Right atrium auricular region (tissue), 2 donors: ENCODE results near the gene PRPH2. TPM values are rescaled to one million over a fixed set of nuclear protein-coding genes. Genes with fewer than 3 reads are reported as not detected.
"Not testable (repeated sequence)": the region's sequence is repeated elsewhere in the genome, so short reads cannot be mapped to it uniquely, and the experiment has no call there.

Source experiments
- DNase-seq: peaks from one replicate; pipeline ENCODE4 v3.0.0-alpha.2; 2019; ENCODE audit warnings: low spot score
- H3K27ac ChIP-seq, 2 donors: fragments of 200-600 bp; sonication (generic); 1 replicate in 1 of 2; 2 replicates in 1 of 2; pipeline ENCODE4 v1.5.1; 2016 to 2019
- H3K27me3 ChIP-seq, 2 donors: fragments of 200-600 bp; sonication (generic); one replicate each; pipeline versions ENCODE4 v1.5.1 to v1.6.0; 2017 to 2019
- H3K36me3 ChIP-seq: fragments of 200-600 bp; sonication (generic); one replicate; pipeline ENCODE4 v1.5.1; 2016
- H3K4me1 ChIP-seq, 2 donors: fragments of 200-600 bp; sonication (generic); one replicate each; pipeline versions ENCODE4 v1.5.1 to v1.6.0; 2017 to 2019
- H3K4me3 ChIP-seq, 2 donors: fragments of 200-600 bp; sonication (generic); 1 replicate in 1 of 2; 2 replicates in 1 of 2; pipeline ENCODE4 v1.5.1; 2017 to 2019; ENCODE audit warnings: mild to moderate bottlenecking in 1 of 2, moderate library complexity in 1 of 2
- H3K9me3 ChIP-seq, 2 donors: fragments of 200-600 bp; sonication (generic); one replicate each; pipeline ENCODE4 v1.5.1; 2019
- total RNA-seq, 2 donors: library from RNA; depleted of rRNA; stranded (reverse); fragments of >200 nt; gene quantifications; one replicate each; pipeline ENCODE4 v1.1.0, GENCODE V29; 2016
- TF ChIP-seq, protein P1 (sequence below), 2 donors: fragments of 200-600 bp; sonication (generic); IDR thresholded peaks; one replicate each; pipeline ENCODE4 v1.5.1; 2019; ENCODE audit warnings: antibody characterized with exemption in 2 of 2

PRPH2 gene
- total RNA-seq, 2 donors from 2014 or later: 0.90 to 1.1 TPM

DNA sequence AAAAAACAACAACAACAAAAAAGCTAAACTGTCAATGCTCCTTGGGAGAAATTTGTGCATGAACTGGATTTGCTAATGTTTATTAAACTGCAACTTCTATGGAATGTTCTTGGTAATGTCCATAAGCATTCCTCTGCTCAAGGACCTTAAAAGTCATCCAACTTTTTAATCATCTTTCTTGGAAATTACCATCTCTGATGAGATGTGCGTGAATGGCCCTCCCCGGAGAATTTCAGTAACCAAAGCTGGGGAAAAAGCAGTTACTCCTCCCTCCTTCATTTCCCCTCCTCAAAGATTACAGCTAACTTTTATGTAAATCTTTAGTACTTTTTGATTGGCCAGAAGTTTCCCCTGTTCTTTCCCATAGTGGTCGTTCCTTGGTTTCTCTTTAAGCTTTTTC is 18.3 kb upstream of the PRPH2 start:
- TF ChIP-seq, protein P1, sequence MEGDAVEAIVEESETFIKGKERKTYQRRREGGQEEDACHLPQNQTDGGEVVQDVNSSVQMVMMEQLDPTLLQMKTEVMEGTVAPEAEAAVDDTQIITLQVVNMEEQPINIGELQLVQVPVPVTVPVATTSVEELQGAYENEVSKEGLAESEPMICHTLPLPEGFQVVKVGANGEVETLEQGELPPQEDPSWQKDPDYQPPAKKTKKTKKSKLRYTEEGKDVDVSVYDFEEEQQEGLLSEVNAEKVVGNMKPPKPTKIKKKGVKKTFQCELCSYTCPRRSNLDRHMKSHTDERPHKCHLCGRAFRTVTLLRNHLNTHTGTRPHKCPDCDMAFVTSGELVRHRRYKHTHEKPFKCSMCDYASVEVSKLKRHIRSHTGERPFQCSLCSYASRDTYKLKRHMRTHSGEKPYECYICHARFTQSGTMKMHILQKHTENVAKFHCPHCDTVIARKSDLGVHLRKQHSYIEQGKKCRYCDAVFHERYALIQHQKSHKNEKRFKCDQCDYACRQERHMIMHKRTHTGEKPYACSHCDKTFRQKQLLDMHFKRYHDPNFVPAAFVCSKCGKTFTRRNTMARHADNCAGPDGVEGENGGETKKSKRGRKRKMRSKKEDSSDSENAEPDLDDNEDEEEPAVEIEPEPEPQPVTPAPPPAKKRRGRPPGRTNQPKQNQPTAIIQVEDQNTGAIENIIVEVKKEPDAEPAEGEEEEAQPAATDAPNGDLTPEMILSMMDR (IDR thresholded peaks at IDR 0.05): no peak
- no peak overlapping the region for H3K4me3 ChIP-seq
- H3K36me3 ChIP-seq: no peaks in the 10 kb centered on the region
- H3K9me3 ChIP-seq: no peaks in the 10 kb centered on the region
- H3K27ac ChIP-seq: no peak overlapping the region
- H3K27me3 ChIP-seq: no peaks in the 10 kb centered on the region
- peaks cover 0 to 19% of the 10 kb centered on the region in 2 donors for H3K4me1 ChIP-seq
- no peak for DNase-seq

DNA sequence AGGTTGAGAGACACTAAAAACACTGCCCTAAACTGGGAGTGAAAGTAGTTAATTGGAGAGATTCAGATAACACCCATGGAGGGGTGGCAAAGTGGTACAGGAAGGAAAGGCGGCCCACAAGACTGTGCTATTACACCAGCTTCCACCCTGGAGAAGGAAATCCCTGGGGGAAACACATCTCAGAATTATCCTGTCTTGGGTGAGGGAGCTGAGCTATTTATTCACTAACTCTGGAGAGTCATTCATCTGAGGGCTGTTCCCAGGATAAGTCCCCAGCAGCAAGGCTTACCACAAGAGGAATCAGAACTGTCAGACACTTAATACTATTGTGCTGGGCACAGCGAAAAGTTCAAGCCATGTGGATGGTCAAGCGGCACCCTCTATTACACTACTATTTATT is 13.6 kb upstream of the PRPH2 start:
- TF ChIP-seq, protein P1 (IDR thresholded peaks at IDR 0.05): no peak
- H3K27me3 ChIP-seq: no peaks in the 10 kb centered on the region
- no peaks in the 10 kb centered on the region for H3K4me1 ChIP-seq
- no peaks in the 10 kb centered on the region for H3K36me3 ChIP-seq
- no peaks in the 10 kb centered on the region for H3K9me3 ChIP-seq
- H3K27ac ChIP-seq: no peak overlapping the region
- no peak for DNase-seq
- H3K4me3 ChIP-seq: no peak overlapping the region

DNA sequence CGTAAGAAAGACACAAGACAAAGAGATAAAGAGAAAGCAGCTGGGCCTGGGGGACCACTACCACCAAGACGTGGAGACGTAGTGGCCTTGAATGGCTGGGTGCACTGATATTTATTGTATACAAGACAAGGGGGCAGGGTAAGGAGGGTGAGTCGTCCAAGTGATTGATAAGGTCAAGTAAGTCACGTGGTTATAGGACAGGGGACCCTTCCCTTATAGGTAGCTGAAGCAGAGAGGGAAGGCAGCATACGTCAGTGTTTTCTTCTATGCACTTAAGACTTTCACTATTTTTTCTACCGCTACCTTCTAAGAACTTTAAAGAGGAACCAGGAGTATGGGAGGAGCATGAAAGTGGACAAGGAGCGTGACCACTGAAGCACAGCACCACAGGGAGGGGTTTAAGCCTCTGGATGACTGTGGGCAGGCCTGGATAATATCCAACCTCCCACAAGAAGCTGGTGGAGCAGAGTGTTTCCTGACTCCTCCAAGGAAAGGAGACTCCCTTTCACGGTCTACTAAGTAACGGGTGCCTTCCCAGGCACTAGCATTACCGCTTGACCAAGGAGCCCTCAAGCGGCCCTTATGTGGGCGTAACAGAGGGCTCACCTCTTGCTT is 11.6 kb upstream of the PRPH2 start:
- not testable (repeated sequence) for H3K27ac ChIP-seq, H3K4me1 ChIP-seq, H3K4me3 ChIP-seq, H3K36me3 ChIP-seq, DNase-seq, H3K27me3 ChIP-seq, H3K9me3 ChIP-seq

DNA sequence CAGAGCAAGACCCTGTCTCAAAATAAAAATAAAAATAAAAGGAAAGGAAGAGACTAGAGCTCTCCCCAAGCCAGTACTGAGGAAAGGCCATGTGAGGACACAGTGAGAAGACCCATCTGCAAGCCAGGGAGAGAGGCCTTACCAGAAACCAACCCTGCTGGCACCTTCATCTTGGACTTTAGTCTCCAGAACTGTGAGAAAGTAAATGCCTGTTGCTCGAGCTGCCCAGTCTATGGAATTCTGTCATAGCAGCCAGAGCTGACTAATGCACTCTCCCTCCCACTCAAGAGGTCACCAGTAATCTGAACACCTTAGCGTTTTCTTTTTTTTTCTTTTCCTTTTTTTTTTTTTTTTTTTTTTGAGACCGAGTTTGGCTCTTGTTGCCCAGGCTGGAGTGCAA is 7.3 kb upstream of the PRPH2 start:
- DNase-seq: no peak
- H3K27me3 ChIP-seq: no peaks in the 10 kb centered on the region
- no peak overlapping the region for H3K4me3 ChIP-seq
- TF ChIP-seq, protein P1 (IDR thresholded peaks at IDR 0.05): no peak
- no peak overlapping the region for H3K27ac ChIP-seq
- H3K36me3 ChIP-seq: no peaks in the 10 kb centered on the region
- H3K4me1 ChIP-seq: peaks cover 0 to 15% of the 10 kb centered on the region in 2 donors
- H3K9me3 ChIP-seq: no peaks in the 10 kb centered on the region

DNA sequence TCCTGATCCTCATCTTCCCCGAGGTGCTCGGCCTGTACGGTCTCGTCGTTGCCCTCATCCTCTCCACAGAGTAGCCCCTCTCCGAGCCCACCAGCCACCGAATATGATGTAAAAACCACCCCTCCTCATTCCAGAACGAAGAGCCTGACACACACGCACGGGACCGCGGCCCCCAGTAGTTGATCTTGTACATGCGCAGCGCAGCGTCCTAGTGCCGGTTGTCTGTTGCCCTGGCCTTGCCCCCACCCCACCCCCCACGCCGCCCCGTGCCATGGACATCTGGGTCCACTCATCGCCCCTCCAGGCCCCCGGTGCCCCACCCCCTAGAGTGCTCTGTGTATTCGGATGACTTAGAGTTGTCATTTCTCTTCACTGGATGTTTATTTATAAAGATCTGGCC is 5.2 kb upstream of the PRPH2 start:
- H3K4me1 ChIP-seq: peaks cover 0 to 15% of the 10 kb centered on the region in 2 donors
- no peaks in the 10 kb centered on the region for H3K36me3 ChIP-seq
- TF ChIP-seq, protein P1 (IDR thresholded peaks at IDR 0.05): no peak
- H3K27me3 ChIP-seq: no peaks in the 10 kb centered on the region
- peak overlapping the region; percentile 36 to 60 for H3K4me3 ChIP-seq
- no peak for DNase-seq
- H3K9me3 ChIP-seq: no peaks in the 10 kb centered on the region
- H3K27ac ChIP-seq: peak overlapping the region; percentile 77 to 80

DNA sequence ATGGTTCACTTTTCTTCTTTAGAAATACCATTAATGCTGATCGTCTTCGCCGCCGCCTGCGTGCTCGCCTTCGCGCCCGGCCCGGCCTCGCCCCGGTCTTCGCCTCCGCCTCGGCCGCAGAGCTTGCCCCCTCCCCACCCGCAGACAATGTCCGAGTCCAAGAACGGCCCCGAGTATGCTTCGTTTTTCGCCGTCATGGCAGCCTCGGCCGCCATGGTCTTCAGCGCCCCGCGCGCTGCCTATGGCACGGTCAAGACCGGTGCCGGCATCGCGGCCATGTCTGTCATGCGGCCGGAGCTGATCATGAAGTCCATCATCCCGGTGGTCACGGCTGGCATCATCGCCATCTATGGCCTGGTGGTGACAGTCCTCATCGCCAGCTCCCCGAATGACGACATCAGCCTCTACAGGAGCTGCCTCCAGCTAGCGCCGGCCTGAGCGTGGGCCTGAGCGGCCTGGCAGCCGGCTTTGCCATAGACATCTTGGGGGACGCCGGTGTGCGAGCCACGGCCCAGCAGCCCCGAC is 4.8 kb upstream of the PRPH2 start:
- Histone ChIP-seq H3K4me3 (peak overlapping the region; percentile 36 to 60), H3K36me3 (no peaks in the 10 kb centered on the region), H3K27me3 (no peaks in the 10 kb centered on the region), H3K4me1 (peaks cover 0 to 15% of the 10 kb centered on the region in 2 donors), H3K9me3 (no peaks in the 10 kb centered on the region), H3K27ac (peak overlapping the region; percentile 77 to 80)
- TF ChIP-seq, protein P1 (IDR thresholded peaks at IDR 0.05): no peak
- DNase-seq: no peak
